Gastroesophageal sphincter (tissue), 3 donors: ENCODE results near the gene PLCG1.

Experiments used
- CTCF ChIP-seq, 4 experiments: fragments of 200-600 bp in 2 of 4; fragments of 450-650 bp in 2 of 4; sonication (generic) in 1 of 4; IDR thresholded peaks; one replicate each; pipeline ENCODE4 v1.5.1; 2017 to 2019; ENCODE audit warnings: antibody characterized with exemption in 4 of 4, mild to moderate bottlenecking in 2 of 4, moderate library complexity in 2 of 4
- EP300 ChIP-seq: sonication (generic); formaldehyde crosslinking; IDR thresholded peaks from one replicate; pipeline ENCODE4 v1.6.1; 2017; ENCODE audit warnings: antibody characterized with exemption, mild to moderate bottlenecking
- POLR2A ChIP-seq, 2 donors: fragments of 450-650 bp; IDR thresholded peaks; one replicate each; pipeline ENCODE4 v1.6.1; 2017; ENCODE audit warnings: antibody characterized with exemption in 2 of 2, mild to moderate bottlenecking in 2 of 2, moderate library complexity in 1 of 2
- POLR2AphosphoS5 ChIP-seq: sonication (generic); formaldehyde crosslinking; IDR thresholded peaks from one replicate; pipeline ENCODE4 v1.6.1; 2017; ENCODE audit warnings: antibody characterized with exemption

GRCh38 chr20:41150664-41151063 is 13.3 kb downstream of the PLCG1 start:
- no peak for TF ChIP-seq CTCF (IDR thresholded peaks at IDR 0.05)
- no peak for TF ChIP-seq POLR2A (IDR thresholded peaks at IDR 0.05)
- no peak for TF ChIP-seq EP300
- peak; percentile 39 for TF ChIP-seq POLR2AphosphoS5
